Measurements from ENCODE around the gene CD72.

- TF ChIP-seq, protein P1, sequence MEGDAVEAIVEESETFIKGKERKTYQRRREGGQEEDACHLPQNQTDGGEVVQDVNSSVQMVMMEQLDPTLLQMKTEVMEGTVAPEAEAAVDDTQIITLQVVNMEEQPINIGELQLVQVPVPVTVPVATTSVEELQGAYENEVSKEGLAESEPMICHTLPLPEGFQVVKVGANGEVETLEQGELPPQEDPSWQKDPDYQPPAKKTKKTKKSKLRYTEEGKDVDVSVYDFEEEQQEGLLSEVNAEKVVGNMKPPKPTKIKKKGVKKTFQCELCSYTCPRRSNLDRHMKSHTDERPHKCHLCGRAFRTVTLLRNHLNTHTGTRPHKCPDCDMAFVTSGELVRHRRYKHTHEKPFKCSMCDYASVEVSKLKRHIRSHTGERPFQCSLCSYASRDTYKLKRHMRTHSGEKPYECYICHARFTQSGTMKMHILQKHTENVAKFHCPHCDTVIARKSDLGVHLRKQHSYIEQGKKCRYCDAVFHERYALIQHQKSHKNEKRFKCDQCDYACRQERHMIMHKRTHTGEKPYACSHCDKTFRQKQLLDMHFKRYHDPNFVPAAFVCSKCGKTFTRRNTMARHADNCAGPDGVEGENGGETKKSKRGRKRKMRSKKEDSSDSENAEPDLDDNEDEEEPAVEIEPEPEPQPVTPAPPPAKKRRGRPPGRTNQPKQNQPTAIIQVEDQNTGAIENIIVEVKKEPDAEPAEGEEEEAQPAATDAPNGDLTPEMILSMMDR (IDR thresholded peaks at IDR 0.05): no peak
- no peak for TF ChIP-seq POLR2A (IDR thresholded peaks at IDR 0.05)
Observed at GRCh38 chr9:35659340-35659739, 41.1 kb upstream of the CD72 start.

Data from lower leg skin (tissue), 3 donors.